ENCODE data around the gene LRRTM2. TPM values are rescaled to one million over a fixed set of nuclear protein-coding genes. Genes with fewer than 3 reads are reported as not detected.

The LRRTM2 gene
- total and polyA plus RNA-seq, 10 of the 15 experiments (the other 5 are each of a cell fraction or from before 2014, with no cell fraction given) = 0.04 to 0.14 (median 0.06) TPM; not detected in 2

DNA sequence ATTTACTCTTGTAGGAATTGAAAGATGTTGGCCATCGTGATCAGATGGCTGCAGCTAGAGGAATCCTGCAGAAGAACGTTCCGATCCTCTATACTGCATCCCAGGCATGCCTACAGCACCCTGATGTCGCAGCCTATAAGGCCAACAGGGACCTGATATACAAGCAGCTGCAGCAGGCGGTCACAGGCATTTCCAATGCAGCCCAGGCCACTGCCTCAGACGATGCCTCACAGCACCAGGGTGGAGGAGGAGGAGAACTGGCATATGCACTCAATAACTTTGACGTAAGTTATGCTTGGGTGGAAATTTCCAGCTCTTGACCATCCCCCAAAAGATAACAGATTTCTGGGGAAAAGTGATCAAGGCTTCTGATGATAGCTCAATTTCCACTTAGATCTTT, 50.6 kb downstream of the LRRTM2 start:
- DNase-seq (ENCODE audit: low read depth, low spot score) (no peak), FAIRE-seq (no peak), ATAC-seq (no peak)
- in situ Hi-C loops (cut with MboI) (no loop called here), intact Hi-C loops (cut with micrococcal nuclease; ENCODE audit: unreplicated experiment) (no loop called here)
- ChIA-PET CTCF (interaction anchor here (0.5 to 3.5 kb wide), 38 partner anchors 9 to 689 kb away, joined by 3 to 45 read pairs (median 4); no protein-coding TSS in a partner anchor), POLR2A (interaction anchor here (1.1 kb wide), 1 partner anchor 22 kb away, joined by 3 read pairs; no protein-coding TSS in a partner anchor), SMC1A (ENCODE audit: uncharacterized antibody, unreplicated experiment) (interaction anchor here (0.6 to 3.0 kb wide), 16 partner anchors 9 to 446 kb away, joined by 3 to 13 read pairs (median 3); no protein-coding TSS in a partner anchor), RAD21 (ENCODE audit: unreplicated experiment) (interaction anchor here (0.7 to 2.1 kb wide), 6 partner anchors 9 to 567 kb away, joined by 3 to 7 read pairs (median 4); no protein-coding TSS in a partner anchor)
- Histone ChIP-seq H3K9me3 (replicated peaks; ENCODE audit: control insufficient read depth, insufficient read depth, low read length) (no peaks in the 10 kb centered on the region), H3K79me2 (ENCODE audit: control insufficient read depth, insufficient read depth, low read length) (no peaks in the 10 kb centered on the region), H3K4me2 (ENCODE audit: control insufficient read depth, insufficient read depth) (no peak overlapping the region), H3K9ac (ENCODE audit: control insufficient read depth, insufficient read depth, low read length) (no peak overlapping the region), H4K20me1 (ENCODE audit: control insufficient read depth, insufficient read depth) (no peaks in the 10 kb centered on the region), H3K27me3 (replicated peaks in 1 of 2; ENCODE audit: control insufficient read depth in 2 of 2, insufficient read depth in 2 of 2, low read length in 1 of 2) (no peaks in the 10 kb centered on the region), H3K36me3 (ENCODE audit: control insufficient read depth in 2 of 2, insufficient read depth in 2 of 2, low read length in 1 of 2) (peaks cover 4 to 7% of the 10 kb centered on the region in 2 experiments; a peak in 3 of 4 replicates), H3K27ac (ENCODE audit: control insufficient read depth, insufficient read depth) (no peak overlapping the region), H3K4me3 (no peak overlapping the region), H3K4me1 (ENCODE audit: control insufficient read depth, insufficient read depth, low read length) (no peaks in the 10 kb centered on the region), H2AFZ (ENCODE audit: control insufficient read depth, low read depth, low read length) (no peak overlapping the region)
- TF ChIP-seq BCL11A (IDR thresholded peaks at IDR 0.05; ENCODE audit: low read depth, low read length) = no peak
- TF ChIP-seq ZSCAN29 (IDR thresholded peaks at IDR 0.05) = no peak
- no peak for TF ChIP-seq SUPT20H (IDR thresholded peaks at IDR 0.05; ENCODE audit: borderline replicate concordance, control insufficient read depth, low read depth, low read length)
- TF ChIP-seq CREM (IDR thresholded peaks at IDR 0.05; ENCODE audit: low read depth) = no peak
- TF ChIP-seq, protein P1, sequence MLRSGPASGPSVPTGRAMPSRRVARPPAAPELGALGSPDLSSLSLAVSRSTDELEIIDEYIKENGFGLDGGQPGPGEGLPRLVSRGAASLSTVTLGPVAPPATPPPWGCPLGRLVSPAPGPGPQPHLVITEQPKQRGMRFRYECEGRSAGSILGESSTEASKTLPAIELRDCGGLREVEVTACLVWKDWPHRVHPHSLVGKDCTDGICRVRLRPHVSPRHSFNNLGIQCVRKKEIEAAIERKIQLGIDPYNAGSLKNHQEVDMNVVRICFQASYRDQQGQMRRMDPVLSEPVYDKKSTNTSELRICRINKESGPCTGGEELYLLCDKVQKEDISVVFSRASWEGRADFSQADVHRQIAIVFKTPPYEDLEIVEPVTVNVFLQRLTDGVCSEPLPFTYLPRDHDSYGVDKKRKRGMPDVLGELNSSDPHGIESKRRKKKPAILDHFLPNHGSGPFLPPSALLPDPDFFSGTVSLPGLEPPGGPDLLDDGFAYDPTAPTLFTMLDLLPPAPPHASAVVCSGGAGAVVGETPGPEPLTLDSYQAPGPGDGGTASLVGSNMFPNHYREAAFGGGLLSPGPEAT (IDR thresholded peaks at IDR 0.05; ENCODE audit: low read depth) = no peak
- TF ChIP-seq STAT1 (conservative IDR thresholded peaks at IDR 0.05) = no peak
- TF ChIP-seq, protein P2, sequence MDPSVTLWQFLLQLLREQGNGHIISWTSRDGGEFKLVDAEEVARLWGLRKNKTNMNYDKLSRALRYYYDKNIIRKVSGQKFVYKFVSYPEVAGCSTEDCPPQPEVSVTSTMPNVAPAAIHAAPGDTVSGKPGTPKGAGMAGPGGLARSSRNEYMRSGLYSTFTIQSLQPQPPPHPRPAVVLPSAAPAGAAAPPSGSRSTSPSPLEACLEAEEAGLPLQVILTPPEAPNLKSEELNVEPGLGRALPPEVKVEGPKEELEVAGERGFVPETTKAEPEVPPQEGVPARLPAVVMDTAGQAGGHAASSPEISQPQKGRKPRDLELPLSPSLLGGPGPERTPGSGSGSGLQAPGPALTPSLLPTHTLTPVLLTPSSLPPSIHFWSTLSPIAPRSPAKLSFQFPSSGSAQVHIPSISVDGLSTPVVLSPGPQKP (IDR thresholded peaks at IDR 0.05; ENCODE audit: low read depth, low read length) = no peak
- no peak for TF ChIP-seq NR2C2 (IDR thresholded peaks at IDR 0.05; ENCODE audit: borderline replicate concordance, control insufficient read depth, insufficient read length, low read depth)
- TF ChIP-seq ZNF207 (IDR thresholded peaks at IDR 0.05; ENCODE audit: borderline replicate concordance) = no peak
- TF ChIP-seq MYC (IDR thresholded peaks at IDR 0.05; ENCODE audit: insufficient read depth, insufficient read length, insufficient replicate concordance, low read length, severe bottlenecking) = no peak
- no peak for TF ChIP-seq RFX5 (IDR thresholded peaks at IDR 0.05; ENCODE audit: low read depth, low read length)
- TF ChIP-seq, protein P3, sequence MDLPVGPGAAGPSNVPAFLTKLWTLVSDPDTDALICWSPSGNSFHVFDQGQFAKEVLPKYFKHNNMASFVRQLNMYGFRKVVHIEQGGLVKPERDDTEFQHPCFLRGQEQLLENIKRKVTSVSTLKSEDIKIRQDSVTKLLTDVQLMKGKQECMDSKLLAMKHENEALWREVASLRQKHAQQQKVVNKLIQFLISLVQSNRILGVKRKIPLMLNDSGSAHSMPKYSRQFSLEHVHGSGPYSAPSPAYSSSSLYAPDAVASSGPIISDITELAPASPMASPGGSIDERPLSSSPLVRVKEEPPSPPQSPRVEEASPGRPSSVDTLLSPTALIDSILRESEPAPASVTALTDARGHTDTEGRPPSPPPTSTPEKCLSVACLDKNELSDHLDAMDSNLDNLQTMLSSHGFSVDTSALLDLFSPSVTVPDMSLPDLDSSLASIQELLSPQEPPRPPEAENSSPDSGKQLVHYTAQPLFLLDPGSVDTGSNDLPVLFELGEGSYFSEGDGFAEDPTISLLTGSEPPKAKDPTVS (IDR thresholded peaks at IDR 0.05; ENCODE audit: low read depth, low read length) = no peak
- no peak for TF ChIP-seq CHD2 (IDR thresholded peaks at IDR 0.05; ENCODE audit: borderline replicate concordance, low read depth, low read length)
- TF ChIP-seq FOXM1 (IDR thresholded peaks at IDR 0.05; ENCODE audit: low read depth, low read length) = no peak
- no peak for TF ChIP-seq KLF5 (IDR thresholded peaks at IDR 0.05; ENCODE audit: partially characterized antibody)
- TF ChIP-seq, protein P4, sequence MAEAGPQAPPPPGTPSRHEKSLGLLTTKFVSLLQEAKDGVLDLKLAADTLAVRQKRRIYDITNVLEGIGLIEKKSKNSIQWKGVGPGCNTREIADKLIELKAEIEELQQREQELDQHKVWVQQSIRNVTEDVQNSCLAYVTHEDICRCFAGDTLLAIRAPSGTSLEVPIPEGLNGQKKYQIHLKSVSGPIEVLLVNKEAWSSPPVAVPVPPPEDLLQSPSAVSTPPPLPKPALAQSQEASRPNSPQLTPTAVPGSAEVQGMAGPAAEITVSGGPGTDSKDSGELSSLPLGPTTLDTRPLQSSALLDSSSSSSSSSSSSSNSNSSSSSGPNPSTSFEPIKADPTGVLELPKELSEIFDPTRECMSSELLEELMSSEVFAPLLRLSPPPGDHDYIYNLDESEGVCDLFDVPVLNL (IDR thresholded peaks at IDR 0.05; ENCODE audit: low read depth, low read length) = no peak
- no peak for TF ChIP-seq NFIC (IDR thresholded peaks at IDR 0.05; ENCODE audit: low read depth, low read length)
- no peak for TF ChIP-seq TCF7 (IDR thresholded peaks at IDR 0.05; ENCODE audit: borderline replicate concordance)
- TF ChIP-seq ASH2L (IDR thresholded peaks at IDR 0.05; ENCODE audit: borderline replicate concordance, low read depth) = no peak
- TF ChIP-seq ZNF24 (IDR thresholded peaks at IDR 0.05) = no peak
- no TSS peak for BruUV-seq (replicated peaks)
- 98% methylated on average over 7 of the region's 7 CpGs for WGBS (ENCODE audit: insufficient coverage, insufficient replicate concordance, low lambda C conversion rate, missing lambda C conversion rate)

All from GM12878 (cell line).